Astrocyte (in vitro differentiated cells and primary cell): ENCODE data around the gene ZNF778. TPM values are rescaled to one million over a fixed set of nuclear protein-coding genes. Genes with fewer than 3 reads are reported as not detected.

Source experiments
- DNase-seq: peaks from one replicate; pipeline ENCODE4 v3.0.0-alpha.2; 2010; ENCODE audit warnings: low read depth
- FAIRE-seq: peaks from 2 replicates; lab custom pipeline; 2011; peaks lifted over from hg19 to GRCh38; lab: Jason Lieb, UNC
- H2AFZ ChIP-seq: 2 replicates; pipeline ENCODE4 v1.6.0; 2012; ENCODE audit warnings: low read depth, low read length, inconsistent platforms
- H3K27ac ChIP-seq: 2 replicates; pipeline ENCODE4 v1.5.1; 2011; ENCODE audit warnings: low read depth, low read length, inconsistent platforms
- H3K27me3 ChIP-seq: 2 replicates; pipeline ENCODE4 v1.6.0; 2011; ENCODE audit warnings: low read length, inconsistent platforms; ENCODE audit not compliant: insufficient read depth
- H3K36me3 ChIP-seq: 2 replicates; pipeline ENCODE4 v1.5.1; 2011; ENCODE audit warnings: low read length, inconsistent platforms; ENCODE audit not compliant: insufficient read depth
- H3K4me1 ChIP-seq: 2 replicates; pipeline ENCODE4 v1.5.1; 2011; ENCODE audit warnings: low read length, inconsistent platforms; ENCODE audit not compliant: insufficient read depth
- H3K4me2 ChIP-seq: 2 replicates; pipeline ENCODE4 v1.6.0; 2012; ENCODE audit warnings: low read length, inconsistent platforms
- H3K4me3 ChIP-seq: 2 replicates; pipeline ENCODE4 v1.5.1; 2011; ENCODE audit warnings: low read depth, mild to moderate bottlenecking, low read length, inconsistent platforms; ENCODE audit not compliant: insufficient read depth
- H3K79me2 ChIP-seq: 2 replicates; pipeline ENCODE4 v1.6.0; 2012; ENCODE audit warnings: mild to moderate bottlenecking, low read length, inconsistent platforms; ENCODE audit not compliant: insufficient read depth
- H3K9ac ChIP-seq: 2 replicates; pipeline ENCODE4 v1.6.0; 2012; ENCODE audit warnings: mild to moderate bottlenecking, low read length, inconsistent platforms
- H3K9me3 ChIP-seq: 2 replicates; pipeline ENCODE4 v1.5.1; 2012; ENCODE audit warnings: low read depth, mild to moderate bottlenecking, low read length, inconsistent platforms; ENCODE audit not compliant: insufficient read depth
- H4K20me1 ChIP-seq: 2 replicates; pipeline ENCODE4 v1.6.0; 2012; ENCODE audit warnings: low read length, inconsistent platforms; ENCODE audit not compliant: insufficient read depth
- H3K27ac Mint-ChIP-seq: one replicate; pipeline ENCODE4 v1.8.0; 2021; ENCODE audit warnings: mild to moderate bottlenecking, mixed read lengths; ENCODE audit not compliant: unreplicated experiment
- H3K27me3 Mint-ChIP-seq: one replicate; pipeline ENCODE4 v1.8.0; 2021; ENCODE audit warnings: low read depth, mixed read lengths; ENCODE audit not compliant: unreplicated experiment
- H3K36me3 Mint-ChIP-seq: one replicate; pipeline ENCODE4 v1.8.0; 2021; ENCODE audit warnings: low read depth, mixed read lengths; ENCODE audit not compliant: unreplicated experiment
- H3K4me1 Mint-ChIP-seq: one replicate; pipeline ENCODE4 v1.8.0; 2021; ENCODE audit warnings: low read depth, mixed read lengths; ENCODE audit not compliant: unreplicated experiment
- H3K4me3 Mint-ChIP-seq: one replicate; pipeline ENCODE4 v1.8.0; 2021; ENCODE audit warnings: mild to moderate bottlenecking, moderate library complexity, mixed read lengths; ENCODE audit not compliant: unreplicated experiment
- H3K9me3 Mint-ChIP-seq: one replicate; pipeline ENCODE4 v1.8.0; 2021; ENCODE audit warnings: mild to moderate bottlenecking, mixed read lengths; ENCODE audit not compliant: unreplicated experiment
- EZH2 ChIP-seq: IDR thresholded peaks from 2 replicates; pipeline ENCODE4 v1.6.1; 2012; ENCODE audit warnings: mild to moderate bottlenecking, low read length, inconsistent platforms; ENCODE audit not compliant: insufficient read depth
- total RNA-seq: library from RNA; stranded (reverse); gene quantifications from 2 replicates; pipeline ENCODE4 v1.2.1, GENCODE V29; 2021
- TF ChIP-seq, protein P1 (sequence below): IDR thresholded peaks from 2 replicates; pipeline ENCODE4 v1.5.1; 2011; ENCODE audit warnings: low read depth, mild to moderate bottlenecking, inconsistent platforms, low read length, moderate library complexity; ENCODE audit not compliant: insufficient read depth

Gene ZNF778
- total RNA-seq, 1 donor from 2014 or later = 15.5 TPM

DNA sequence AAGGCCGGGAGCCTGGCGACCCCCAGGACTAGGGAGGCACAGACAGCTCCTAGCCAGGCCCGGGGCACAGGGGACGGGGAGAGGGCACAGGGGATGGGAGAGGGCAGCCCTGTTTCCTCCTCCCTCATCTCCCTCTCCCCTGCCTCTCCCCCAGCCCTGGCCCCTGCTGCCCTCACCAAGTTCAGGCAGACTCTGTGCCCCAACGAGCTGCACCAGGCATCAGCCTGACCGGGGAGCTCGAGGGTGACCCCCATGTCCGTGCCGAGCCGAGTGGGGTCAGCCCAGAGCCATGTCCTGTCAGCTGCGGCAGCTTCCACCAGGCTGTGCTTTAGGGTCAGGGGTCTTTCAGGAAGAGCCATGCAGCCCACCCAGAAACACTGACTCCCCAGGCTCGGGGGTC is 40.0 kb upstream of the ZNF778 start:
- TF ChIP-seq, protein P1, sequence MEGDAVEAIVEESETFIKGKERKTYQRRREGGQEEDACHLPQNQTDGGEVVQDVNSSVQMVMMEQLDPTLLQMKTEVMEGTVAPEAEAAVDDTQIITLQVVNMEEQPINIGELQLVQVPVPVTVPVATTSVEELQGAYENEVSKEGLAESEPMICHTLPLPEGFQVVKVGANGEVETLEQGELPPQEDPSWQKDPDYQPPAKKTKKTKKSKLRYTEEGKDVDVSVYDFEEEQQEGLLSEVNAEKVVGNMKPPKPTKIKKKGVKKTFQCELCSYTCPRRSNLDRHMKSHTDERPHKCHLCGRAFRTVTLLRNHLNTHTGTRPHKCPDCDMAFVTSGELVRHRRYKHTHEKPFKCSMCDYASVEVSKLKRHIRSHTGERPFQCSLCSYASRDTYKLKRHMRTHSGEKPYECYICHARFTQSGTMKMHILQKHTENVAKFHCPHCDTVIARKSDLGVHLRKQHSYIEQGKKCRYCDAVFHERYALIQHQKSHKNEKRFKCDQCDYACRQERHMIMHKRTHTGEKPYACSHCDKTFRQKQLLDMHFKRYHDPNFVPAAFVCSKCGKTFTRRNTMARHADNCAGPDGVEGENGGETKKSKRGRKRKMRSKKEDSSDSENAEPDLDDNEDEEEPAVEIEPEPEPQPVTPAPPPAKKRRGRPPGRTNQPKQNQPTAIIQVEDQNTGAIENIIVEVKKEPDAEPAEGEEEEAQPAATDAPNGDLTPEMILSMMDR = no peak
- TF ChIP-seq EZH2 = no peak
- Mint-ChIP-seq H3K9me3 (no peaks in the 10 kb centered on the region), H3K4me1 (no peaks in the 10 kb centered on the region), H3K27ac (no peak overlapping the region), H3K4me3 (no peak overlapping the region), H3K36me3 (no peaks in the 10 kb centered on the region), H3K27me3 (peaks cover 15% of the 10 kb centered on the region)
- Histone ChIP-seq H4K20me1 (no peaks in the 10 kb centered on the region), H3K4me3 (no peak overlapping the region), H3K4me1 (no peaks in the 10 kb centered on the region), H3K4me2 (no peak overlapping the region), H3K27me3 (no peaks in the 10 kb centered on the region), H3K9me3 (no peaks in the 10 kb centered on the region), H3K9ac (no peak overlapping the region), H3K36me3 (no peaks in the 10 kb centered on the region), H3K27ac (no peak overlapping the region), H3K79me2 (no peaks in the 10 kb centered on the region), H2AFZ (no peak overlapping the region)
- FAIRE-seq = no peak
- no peak for DNase-seq

DNA sequence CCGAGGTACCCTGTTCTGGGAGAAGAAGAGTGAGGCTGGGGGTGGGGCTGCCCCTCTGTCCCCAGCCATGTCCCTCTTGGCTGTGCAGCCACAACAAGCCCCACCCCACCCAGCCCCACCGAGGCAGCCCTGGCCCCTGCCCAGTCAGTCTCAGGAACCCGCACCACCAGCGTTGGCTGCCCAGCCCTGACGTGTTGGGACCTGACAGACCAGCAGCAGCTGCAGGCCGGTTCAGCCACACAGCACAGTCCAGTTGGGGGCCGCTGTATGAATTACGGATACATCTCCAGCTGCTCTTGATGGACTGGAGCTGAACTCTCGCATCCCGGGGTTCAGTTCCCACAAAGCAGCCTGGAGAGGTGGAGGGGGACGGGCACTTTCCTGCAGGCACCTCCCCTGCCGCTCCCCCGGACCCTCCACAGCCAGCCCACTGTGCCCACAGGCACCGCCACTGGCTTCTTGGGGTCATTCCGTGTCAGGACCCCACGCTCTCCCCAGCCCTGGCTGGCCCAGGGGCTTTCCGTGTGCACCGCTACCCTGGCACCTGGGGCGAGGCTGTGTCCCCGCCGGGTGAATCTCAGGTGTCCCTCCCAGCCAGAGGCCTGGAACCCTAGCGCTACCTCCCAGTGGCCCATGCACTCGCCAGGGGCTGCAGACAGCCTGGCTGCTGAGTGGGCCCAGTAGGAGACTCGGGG is 38.9 kb upstream of the ZNF778 start:
- Mint-ChIP-seq H3K36me3 (no peaks in the 10 kb centered on the region), H3K9me3 (no peaks in the 10 kb centered on the region), H3K4me1 (no peaks in the 10 kb centered on the region), H3K27me3 (peaks cover 20% of the 10 kb centered on the region), H3K27ac (no peak overlapping the region), H3K4me3 (no peak overlapping the region)
- no peaks in the 10 kb centered on the region for H3K79me2 ChIP-seq
- no peak for FAIRE-seq
- H3K9ac ChIP-seq = no peak overlapping the region
- H3K9me3 ChIP-seq = no peaks in the 10 kb centered on the region
- peaks cover 4% of the 10 kb centered on the region for H3K27me3 ChIP-seq
- no peaks in the 10 kb centered on the region for H4K20me1 ChIP-seq
- H3K4me1 ChIP-seq = no peaks in the 10 kb centered on the region
- H3K27ac ChIP-seq = no peak overlapping the region
- no peaks in the 10 kb centered on the region for H3K36me3 ChIP-seq
- TF ChIP-seq, protein P1 = no peak
- no peak for TF ChIP-seq EZH2
- H3K4me3 ChIP-seq = no peak overlapping the region
- no peak overlapping the region for H2AFZ ChIP-seq
- DNase-seq = no peak
- no peak overlapping the region for H3K4me2 ChIP-seq

DNA sequence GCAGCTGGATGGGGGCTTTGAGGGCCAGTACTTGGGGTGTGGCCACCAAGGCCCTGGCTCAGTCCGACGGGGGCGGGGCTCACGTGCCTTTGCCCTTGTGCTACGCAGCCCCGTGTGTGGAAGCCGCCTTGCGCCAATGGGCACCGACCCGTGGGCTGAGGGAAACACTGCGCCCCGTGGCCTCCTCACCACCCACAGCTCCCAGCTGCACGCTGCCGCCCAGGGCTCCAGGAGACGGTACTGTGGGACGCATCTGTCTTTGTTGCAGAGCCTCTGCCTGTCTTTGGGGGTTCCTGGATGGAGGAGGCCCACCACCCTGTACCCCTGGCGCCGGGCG is 38.4 kb upstream of the ZNF778 start:
- H3K9ac ChIP-seq = no peak overlapping the region
- no peaks in the 10 kb centered on the region for H3K9me3 Mint-ChIP-seq
- H2AFZ ChIP-seq = no peak overlapping the region
- no peak for TF ChIP-seq EZH2
- TF ChIP-seq, protein P1 = no peak
- H3K36me3 ChIP-seq = no peaks in the 10 kb centered on the region
- DNase-seq (no peak), FAIRE-seq (no peak)
- no peak overlapping the region for H3K27ac ChIP-seq
- no peaks in the 10 kb centered on the region for H3K9me3 ChIP-seq
- peaks cover 22% of the 10 kb centered on the region for H3K27me3 Mint-ChIP-seq
- H3K4me1 ChIP-seq = no peaks in the 10 kb centered on the region
- no peaks in the 10 kb centered on the region for H3K4me1 Mint-ChIP-seq
- peaks cover 4% of the 10 kb centered on the region for H3K27me3 ChIP-seq
- H3K4me3 ChIP-seq = no peak overlapping the region
- H3K27ac Mint-ChIP-seq = no peak overlapping the region
- H3K4me2 ChIP-seq = no peak overlapping the region
- no peak overlapping the region for H3K4me3 Mint-ChIP-seq
- H3K79me2 ChIP-seq = no peaks in the 10 kb centered on the region
- H3K36me3 Mint-ChIP-seq = no peaks in the 10 kb centered on the region
- no peaks in the 10 kb centered on the region for H4K20me1 ChIP-seq
